Muscle layer of duodenum (tissue), 2 donors: ENCODE measurements around the gene EDEM2.
"Not testable (repeated sequence)": the region's sequence is repeated elsewhere in the genome, so short reads cannot be mapped to it uniquely, and the experiment has no call there.

Source experiments
- H3K27ac ChIP-seq: one replicate; pipeline ENCODE4 v1.7.0; 2013; ENCODE audit warnings: mild to moderate bottlenecking, low read length
- H3K27me3 ChIP-seq: one replicate; pipeline ENCODE4 v1.7.0; 2013; ENCODE audit warnings: low read depth, mild to moderate bottlenecking, control low read depth, low read length
- H3K36me3 ChIP-seq, 2 donors: one replicate each; pipeline ENCODE4 v1.7.0; 2013; ENCODE audit warnings: low read length in 2 of 2, control low read depth in 1 of 2, mild to moderate bottlenecking in 1 of 2; ENCODE audit not compliant: insufficient read depth in 2 of 2, control insufficient read depth in 1 of 2
- H3K4me1 ChIP-seq, 2 donors: one replicate each; pipeline ENCODE4 v1.7.0; 2013; ENCODE audit warnings: low read length in 2 of 2, mild to moderate bottlenecking in 2 of 2, control low read depth in 1 of 2, moderate library complexity in 1 of 2; ENCODE audit not compliant: insufficient read depth in 2 of 2, control insufficient read depth in 1 of 2
- H3K4me3 ChIP-seq, 2 donors: one replicate each; pipeline ENCODE4 v1.7.0; 2013; ENCODE audit warnings: low read length in 2 of 2, low read depth in 1 of 2, mild to moderate bottlenecking in 1 of 2
- H3K9me3 ChIP-seq, 2 donors: one replicate each; pipeline ENCODE4 v1.7.0; 2013; ENCODE audit warnings: low read length in 2 of 2, control low read depth in 1 of 2, mild to moderate bottlenecking in 1 of 2; ENCODE audit not compliant: control insufficient read depth in 1 of 2
- donor health status: healthy.

The EDEM2 gene

DNA sequence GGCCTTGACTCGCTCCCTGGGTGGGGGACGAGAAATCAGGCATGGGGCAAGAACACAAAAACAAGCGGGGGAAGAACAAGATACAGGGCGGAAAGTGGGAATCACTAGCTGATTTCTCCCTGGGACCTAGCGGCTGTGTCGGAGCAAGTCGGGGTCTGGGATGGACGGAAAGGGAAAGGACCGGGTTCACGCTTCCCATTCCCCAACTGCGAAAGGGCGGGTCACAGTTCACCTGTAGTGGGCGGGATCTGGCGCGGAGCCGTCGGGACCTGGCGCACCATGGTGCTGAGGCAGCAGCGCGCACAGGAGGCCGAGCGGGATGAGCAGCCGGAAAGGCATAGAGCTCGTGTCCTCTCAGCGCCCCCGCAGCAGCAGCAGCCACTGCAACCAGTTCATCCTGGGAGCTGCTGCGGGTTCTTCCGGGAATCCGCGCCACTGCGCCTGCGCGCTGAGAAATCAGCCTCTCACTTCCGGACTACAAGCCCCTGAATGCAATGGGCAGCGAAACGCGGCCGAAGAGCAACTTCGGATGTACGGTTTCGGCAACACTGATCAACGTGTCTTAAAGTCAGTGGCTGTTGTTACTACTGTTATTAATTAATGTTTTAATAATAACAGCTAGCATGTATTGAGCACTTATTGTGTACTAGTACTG is at the start of gene EDEM2:
Gene EDEM2, minus strand, starts transcription at position 417 of the 655 bp plus-strand sequence. Its CDS starts 78 bp downstream, at position 339.
- H3K4me1 ChIP-seq, result peaks cover 7 to 11% of the 10 kb centered on the region in 2 donors
- no peaks in the 10 kb centered on the region for H3K9me3 ChIP-seq
- H3K4me3 ChIP-seq, result peak within 1 kb of the TSS; percentile 73 to 83
- no peaks in the 10 kb centered on the region for H3K27me3 ChIP-seq
- peaks cover 7 to 14% of the 10 kb centered on the region in 2 donors for H3K36me3 ChIP-seq
- peak within 1 kb of the TSS; percentile 77 for H3K27ac ChIP-seq

- no peaks in the 10 kb centered on the region for H3K27me3 ChIP-seq
- H3K4me1 ChIP-seq, result peaks cover 0 to 3% of the 10 kb centered on the region in 2 donors
- peaks cover 0 to 15% of the 10 kb centered on the region in 2 donors for H3K9me3 ChIP-seq
- no peak overlapping the region for H3K27ac ChIP-seq
- peaks cover 0 to 6% of the 10 kb centered on the region in 2 donors for H3K36me3 ChIP-seq
- no peak overlapping the region for H3K4me3 ChIP-seq
Measured at GRCh38 chr20:35196313-35196712, 49.2 kb upstream of the EDEM2 start.

GRCh38 chr20:35193031-35193791 is 46.1 kb upstream of the EDEM2 start:
- H3K36me3 ChIP-seq, H3K27ac ChIP-seq, H3K4me3 ChIP-seq, H3K9me3 ChIP-seq, H3K27me3 ChIP-seq, H3K4me1 ChIP-seq: not testable (repeated sequence)

DNA sequence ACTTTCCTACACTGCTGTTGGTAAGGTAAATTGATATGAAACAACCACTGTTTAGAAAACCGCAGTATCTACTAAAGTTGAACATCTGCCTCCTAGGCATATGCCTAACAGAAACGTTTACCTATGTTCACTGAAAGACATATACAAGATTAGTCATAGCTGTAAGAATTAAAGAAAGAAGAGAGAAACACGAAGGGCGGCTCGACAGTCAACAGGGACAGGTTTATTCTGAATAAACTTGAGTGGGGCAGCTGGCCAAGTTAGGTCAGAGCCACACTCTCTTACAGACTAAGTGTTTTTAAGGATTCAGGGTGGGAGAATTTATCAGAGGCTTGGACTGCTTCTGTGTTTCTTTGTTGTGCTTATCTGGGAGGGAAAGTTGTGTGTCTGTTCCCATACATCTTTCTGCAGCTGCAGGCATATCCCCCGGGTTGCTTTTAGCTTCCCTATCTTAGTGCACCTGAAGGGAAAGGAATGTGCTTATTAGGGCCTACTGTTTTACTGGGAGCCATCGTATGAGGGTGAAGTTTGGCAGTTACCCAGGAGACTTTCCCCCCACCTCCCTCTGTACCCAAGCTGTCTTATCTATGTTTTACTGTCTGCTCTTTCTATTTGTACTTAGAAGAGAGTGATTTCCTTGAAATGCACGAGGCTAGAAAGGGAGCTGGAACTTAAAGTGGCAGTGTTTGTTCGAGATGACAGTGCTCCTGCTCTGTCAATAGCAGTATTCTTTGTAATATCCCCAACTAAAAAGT is 45.2 kb upstream of the EDEM2 start:
- Histone ChIP-seq H3K27ac (no peak overlapping the region), H3K9me3 (peaks cover 0 to 7% of the 10 kb centered on the region in 2 donors), H3K27me3 (no peaks in the 10 kb centered on the region), H3K4me1 (peaks cover 0 to 3% of the 10 kb centered on the region in 2 donors), H3K36me3 (no peaks in the 10 kb centered on the region), H3K4me3 (no peak overlapping the region)

GRCh38 chr20:35191419-35192117 is 44.4 kb upstream of the EDEM2 start:
- Histone ChIP-seq H3K9me3 (peaks cover 0 to 4% of the 10 kb centered on the region in 2 donors), H3K4me1 (peaks cover 0 to 3% of the 10 kb centered on the region in 2 donors), H3K36me3 (no peaks in the 10 kb centered on the region), H3K27ac (no peak overlapping the region), H3K27me3 (no peaks in the 10 kb centered on the region), H3K4me3 (no peak overlapping the region)

GRCh38 chr20:35190556-35190955 is 43.4 kb upstream of the EDEM2 start:
- H3K9me3 ChIP-seq, result no peaks in the 10 kb centered on the region
- no peak overlapping the region for H3K27ac ChIP-seq
- H3K4me1 ChIP-seq, result peaks cover 0 to 3% of the 10 kb centered on the region in 2 donors
- H3K27me3 ChIP-seq, result no peaks in the 10 kb centered on the region
- no peaks in the 10 kb centered on the region for H3K36me3 ChIP-seq
- no peak overlapping the region for H3K4me3 ChIP-seq

GRCh38 chr20:35189223-35189622 is 42.1 kb upstream of the EDEM2 start:
- H3K36me3 ChIP-seq, H3K9me3 ChIP-seq, H3K4me1 ChIP-seq, H3K27me3 ChIP-seq, H3K4me3 ChIP-seq, H3K27ac ChIP-seq: not testable (repeated sequence)

DNA sequence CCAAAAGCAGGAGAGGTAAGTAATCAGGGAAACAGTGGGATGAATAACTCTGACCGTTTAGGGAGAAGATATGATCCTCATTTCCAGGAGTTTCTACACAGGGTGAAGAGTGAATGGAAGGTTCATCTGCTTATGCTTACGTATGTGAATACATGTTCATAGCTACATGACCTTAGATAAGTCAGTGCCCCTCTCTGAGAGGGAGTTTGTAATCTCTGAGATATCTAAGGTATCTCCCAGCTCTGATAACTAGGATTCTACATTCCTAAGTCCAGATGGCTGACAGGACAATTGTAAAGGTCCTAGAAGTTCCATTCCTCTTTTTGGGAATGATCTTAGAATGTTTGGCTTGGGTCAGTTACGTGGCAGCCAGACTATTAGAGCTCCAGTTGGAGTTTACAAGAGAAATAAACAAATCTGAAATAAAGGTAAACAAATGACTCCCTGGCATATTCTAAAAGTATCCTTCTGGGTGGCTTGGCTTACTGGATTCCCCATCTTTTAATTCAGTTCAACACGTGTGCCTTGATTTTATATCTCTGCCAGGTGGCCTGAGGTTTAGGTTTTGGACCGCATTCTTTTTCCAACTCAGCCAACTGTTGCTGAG is 40.6 kb upstream of the EDEM2 start:
- H3K27ac ChIP-seq, result no peak overlapping the region
- H3K9me3 ChIP-seq, result no peaks in the 10 kb centered on the region
- no peaks in the 10 kb centered on the region for H3K36me3 ChIP-seq
- peaks cover 0 to 2% of the 10 kb centered on the region in 2 donors for H3K4me1 ChIP-seq
- no peaks in the 10 kb centered on the region for H3K27me3 ChIP-seq
- H3K4me3 ChIP-seq, result no peak overlapping the region

DNA sequence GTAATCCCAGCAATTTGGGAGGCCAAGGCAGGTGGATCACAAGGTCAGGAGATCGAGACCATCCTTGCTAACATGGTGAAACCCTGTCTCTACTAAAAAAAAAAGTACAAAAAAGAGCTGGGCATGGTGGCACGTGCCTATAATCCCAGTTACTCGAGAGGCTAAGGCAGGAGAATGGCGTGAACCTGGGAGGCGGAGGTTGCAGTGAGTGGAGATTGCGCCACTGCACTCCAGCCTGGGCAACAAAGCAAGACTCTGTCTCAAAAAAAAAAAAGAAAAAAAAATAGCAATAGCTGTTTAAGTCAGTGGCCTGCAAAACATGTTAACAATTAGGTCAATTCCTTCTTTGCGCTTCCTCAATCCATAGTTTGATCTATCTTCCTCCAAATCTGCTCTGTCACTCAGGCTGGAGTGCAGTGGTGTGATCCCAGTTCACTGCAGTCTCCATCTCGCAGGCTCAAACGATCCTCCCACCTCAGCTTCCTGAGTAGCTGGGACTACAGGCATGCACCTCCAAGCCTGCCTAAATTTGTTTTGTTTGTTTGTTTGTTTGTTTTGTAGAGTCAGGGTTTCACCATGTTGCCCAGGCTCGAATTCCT is 39.7 kb upstream of the EDEM2 start:
- H3K4me1 ChIP-seq, H3K27me3 ChIP-seq, H3K4me3 ChIP-seq, H3K27ac ChIP-seq, H3K9me3 ChIP-seq, H3K36me3 ChIP-seq: not testable (repeated sequence)

- Histone ChIP-seq H3K36me3 (no peaks in the 10 kb centered on the region), H3K9me3 (no peaks in the 10 kb centered on the region), H3K4me3 (no peak overlapping the region), H3K27ac (no peak overlapping the region), H3K4me1 (no peaks in the 10 kb centered on the region), H3K27me3 (no peaks in the 10 kb centered on the region)
Measured at GRCh38 chr20:35181731-35182130, 34.6 kb upstream of the EDEM2 start.
